NB4 (cell line): ENCODE measurements around the gene ZBTB20.

Experiments used
- CTCF ChIP-seq: IDR thresholded peaks from one replicate; pipeline ENCODE4 v1.5.1; 2012; ENCODE audit warnings: low read depth, low read length
- MAX ChIP-seq: IDR thresholded peaks from 2 replicates; pipeline ENCODE4 v1.6.1; 2011; ENCODE audit warnings: low read depth, low read length
- MYC ChIP-seq: IDR thresholded peaks from 2 replicates; pipeline ENCODE4 v1.6.1; 2011; ENCODE audit warnings: low read depth, low read length
- POLR2A ChIP-seq: IDR thresholded peaks from 2 replicates; pipeline ENCODE4 v1.6.1; 2011; ENCODE audit warnings: mild to moderate bottlenecking; ENCODE audit not compliant: insufficient read length; ENCODE audit errors: extremely low read depth

GRCh38 chr3:114856835-114857234, 290.3 kb downstream of the ZBTB20 start:
- TF ChIP-seq CTCF (no peak), MYC (no peak), MAX (no peak), POLR2A (no peak)
